GM18526 (cell line): ENCODE results near the gene PLEKHM2.

Experiments
- POLR2A ChIP-seq: IDR thresholded peaks from 3 replicates; pipeline ENCODE4 v1.6.1; 2011; ENCODE audit not compliant: insufficient read length; ENCODE audit errors: extremely low read depth

PLEKHM2 gene

DNA sequence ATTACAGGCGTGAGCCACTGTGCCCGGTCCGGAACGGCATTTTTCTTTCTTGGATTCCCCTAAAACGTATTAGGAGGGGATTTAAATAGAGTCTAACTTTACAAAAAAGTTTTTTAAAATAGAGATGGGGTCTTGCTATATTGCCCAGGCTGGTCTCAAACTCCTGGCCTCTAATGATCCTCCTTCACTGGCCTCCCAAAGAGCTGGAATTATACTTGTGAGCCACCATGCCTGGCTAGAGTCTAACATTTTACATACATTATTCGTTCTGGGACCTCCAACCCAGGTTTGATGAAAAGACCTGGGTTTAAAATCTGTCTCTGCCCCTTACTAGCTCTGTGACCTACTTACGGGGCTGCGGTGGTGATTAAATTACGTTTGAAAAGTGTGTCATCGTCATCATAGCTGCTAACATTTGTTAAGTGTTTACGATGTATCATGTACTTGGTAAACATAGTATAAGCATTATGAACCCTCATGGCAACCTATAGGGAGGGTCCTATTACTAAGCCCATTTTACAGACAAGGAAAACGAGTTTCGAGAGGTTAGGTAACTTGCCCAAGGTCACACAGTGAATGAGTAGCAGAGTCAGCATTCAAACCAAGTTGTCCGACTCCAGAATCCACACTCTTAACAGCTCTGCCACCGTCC lies 24.5 kb downstream of the PLEKHM2 start:
- no peak for TF ChIP-seq POLR2A

DNA sequence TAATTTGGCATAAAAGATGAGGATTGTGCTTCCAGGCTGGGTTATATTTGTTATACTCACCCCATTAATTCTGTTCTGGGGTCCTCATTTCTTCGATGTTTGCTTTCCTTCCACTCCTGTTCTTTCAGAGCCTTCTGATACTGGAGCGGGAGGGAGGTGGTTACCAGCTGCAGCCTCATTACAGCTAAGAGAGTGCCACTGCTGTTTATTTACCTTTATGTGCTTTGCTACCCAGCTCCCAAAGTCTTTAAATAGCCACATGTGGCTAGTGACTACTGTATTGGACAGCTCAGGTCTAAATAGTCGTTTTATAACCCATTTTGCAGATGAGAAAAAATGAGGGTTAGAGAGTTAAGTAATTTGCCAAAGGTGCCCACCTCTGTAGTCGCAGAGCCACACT lies 25.1 kb downstream of the PLEKHM2 start:
- TF ChIP-seq POLR2A = no peak

- TF ChIP-seq POLR2A = no peak
Observed at GRCh38 chr1:15712168-15712567, 28.0 kb downstream of the PLEKHM2 start.

DNA sequence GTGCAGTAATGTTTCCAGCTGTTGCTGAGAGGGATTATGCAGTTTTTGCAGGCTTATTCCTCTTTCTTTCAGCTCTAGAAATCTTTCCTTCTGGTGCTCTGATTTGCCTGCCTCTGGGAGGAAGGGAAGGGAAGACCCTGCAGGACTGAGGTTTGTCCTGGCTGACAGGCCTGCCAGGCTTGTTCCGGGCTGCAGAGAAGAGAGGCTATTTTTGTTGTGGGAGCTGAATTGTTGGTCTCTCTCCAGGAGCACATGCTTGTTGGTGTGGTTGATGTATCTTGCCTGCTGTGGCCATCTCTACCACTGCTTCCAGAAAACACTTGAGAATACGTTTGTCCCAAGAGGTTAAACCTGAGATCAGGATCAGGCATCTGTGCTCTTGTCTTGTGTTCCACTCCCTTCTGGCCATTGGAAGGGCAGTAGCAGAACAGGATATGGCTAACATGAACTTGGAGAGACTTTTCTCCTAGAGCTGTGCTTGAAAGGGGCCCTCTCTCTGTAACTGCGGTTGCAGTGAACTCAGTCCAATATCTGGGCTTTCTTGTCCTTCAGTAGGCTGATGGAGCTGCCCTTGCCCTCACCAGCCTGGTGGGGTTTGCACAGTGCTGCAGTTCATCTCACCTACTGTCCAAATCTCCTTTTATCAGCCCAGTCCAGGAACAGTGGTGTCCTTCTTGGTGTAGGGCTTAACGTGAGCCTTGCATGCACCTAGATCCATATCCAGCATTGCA lies 30.5 kb downstream of the PLEKHM2 start:
- no peak for TF ChIP-seq POLR2A

GRCh38 chr1:15717418-15718125 lies 33.5 kb downstream of the PLEKHM2 start:
- no peak for TF ChIP-seq POLR2A

GRCh38 chr1:15718199-15718601 lies 34.1 kb downstream of the PLEKHM2 start:
- TF ChIP-seq POLR2A = no peak

GRCh38 chr1:15719381-15720120 lies 35.4 kb downstream of the PLEKHM2 start:
- no peak for TF ChIP-seq POLR2A

GRCh38 chr1:15720861-15721260 lies 36.7 kb downstream of the PLEKHM2 start:
- TF ChIP-seq POLR2A = no peak

- TF ChIP-seq POLR2A = no peak
Observed at GRCh38 chr1:15722411-15722810, 38.3 kb downstream of the PLEKHM2 start.

DNA sequence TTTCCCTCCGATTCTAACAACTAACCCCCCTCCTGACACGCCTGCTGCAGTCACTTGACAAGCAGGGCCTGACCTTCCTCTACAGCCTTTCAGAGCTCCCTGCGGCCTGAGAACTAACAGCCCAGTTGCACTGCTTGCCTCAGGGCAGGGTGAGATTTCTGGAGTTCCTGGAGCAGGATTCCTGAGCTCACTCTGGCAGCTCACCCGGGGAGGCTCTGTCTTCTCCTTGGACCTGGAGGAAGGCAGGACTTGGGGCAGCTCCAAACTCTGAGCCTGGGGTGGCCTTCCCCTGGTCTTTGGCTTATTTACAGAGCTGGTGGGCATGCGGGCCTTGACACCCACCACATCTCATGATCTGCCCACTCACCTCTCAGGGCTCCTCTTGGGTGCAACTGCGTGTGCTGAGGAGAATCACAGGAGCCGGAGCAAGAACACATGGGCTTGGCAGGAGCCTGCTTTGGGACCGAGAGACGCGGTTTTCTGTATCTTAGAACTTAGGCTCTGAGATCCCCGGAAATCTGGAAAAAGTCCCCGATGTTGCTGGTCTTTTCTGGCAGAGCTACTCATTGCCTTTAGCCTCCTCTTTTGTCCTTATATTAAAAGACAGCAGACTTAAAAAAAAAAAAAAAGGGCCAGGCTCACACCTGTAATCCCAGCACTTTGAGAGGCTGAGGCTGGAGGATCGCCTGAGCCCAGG lies 38.9 kb downstream of the PLEKHM2 start:
- TF ChIP-seq POLR2A = no peak

- TF ChIP-seq POLR2A = no peak
Observed at GRCh38 chr1:15723631-15724246, 39.6 kb downstream of the PLEKHM2 start.

DNA sequence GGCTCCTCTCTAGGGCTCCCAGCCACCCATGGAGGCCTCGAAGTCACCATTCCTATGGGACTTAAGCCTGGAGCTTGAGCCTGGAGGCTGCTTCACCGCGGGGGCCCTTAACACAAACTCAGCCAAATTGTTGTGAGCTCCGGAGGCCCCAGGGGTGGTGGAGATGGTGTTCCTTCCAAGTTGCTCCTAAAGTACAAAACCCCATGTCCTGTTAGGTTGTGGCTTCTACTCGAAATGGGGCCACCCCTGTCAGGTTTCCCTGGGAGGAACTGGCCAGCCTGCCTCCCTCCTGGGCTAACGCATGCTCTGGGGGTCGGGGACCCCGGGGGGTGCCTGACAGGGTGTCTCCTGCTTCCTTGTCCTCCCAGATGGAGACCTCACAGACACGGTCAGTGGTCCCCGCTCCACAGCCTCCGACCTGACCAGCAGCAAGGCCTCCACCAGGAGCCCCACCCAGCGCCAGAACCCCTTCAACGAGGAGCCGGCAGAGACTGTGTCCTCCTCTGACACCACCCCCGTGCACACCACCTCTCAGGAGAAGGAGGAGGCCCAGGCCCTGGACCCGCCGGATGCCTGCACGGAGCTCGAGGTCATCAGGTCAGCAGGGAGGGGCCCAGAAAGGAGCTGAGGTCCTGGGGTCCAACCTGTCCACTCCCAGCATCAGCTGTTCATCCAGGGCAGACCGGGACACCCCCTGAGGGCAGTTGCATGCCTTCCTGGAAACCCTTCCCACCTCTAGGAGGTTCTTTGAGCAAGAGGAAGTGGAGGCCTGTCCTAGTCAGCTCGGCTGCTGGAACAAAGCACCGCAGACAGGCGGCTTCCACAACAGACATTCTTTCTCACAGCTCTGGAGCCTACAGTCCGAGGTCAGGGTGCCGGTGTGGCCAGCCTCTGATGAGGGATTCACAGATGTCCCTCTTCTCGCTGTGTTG lies 41.1 kb downstream of the PLEKHM2 start:
- TF ChIP-seq POLR2A = no peak

DNA sequence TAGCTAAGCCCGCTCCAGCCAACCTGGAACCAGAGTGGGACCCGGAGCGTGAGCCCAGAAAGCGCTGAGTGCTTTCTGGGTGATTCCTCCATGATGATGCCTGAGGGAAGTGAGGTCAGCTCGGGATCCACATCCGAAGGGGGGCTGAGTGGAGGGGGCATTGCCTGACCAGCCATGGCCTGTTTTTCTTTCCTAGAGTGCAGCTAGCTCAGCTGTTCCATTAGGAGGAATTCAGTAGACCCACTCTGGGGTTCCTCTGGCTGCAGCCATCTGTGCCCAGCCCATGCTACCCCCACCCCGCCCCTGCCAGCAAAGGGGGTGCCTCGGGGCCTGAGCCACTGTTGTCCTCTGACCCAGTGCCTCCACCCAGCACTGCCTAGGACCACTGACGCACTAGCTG lies 42.4 kb downstream of the PLEKHM2 start:
- no peak for TF ChIP-seq POLR2A

DNA sequence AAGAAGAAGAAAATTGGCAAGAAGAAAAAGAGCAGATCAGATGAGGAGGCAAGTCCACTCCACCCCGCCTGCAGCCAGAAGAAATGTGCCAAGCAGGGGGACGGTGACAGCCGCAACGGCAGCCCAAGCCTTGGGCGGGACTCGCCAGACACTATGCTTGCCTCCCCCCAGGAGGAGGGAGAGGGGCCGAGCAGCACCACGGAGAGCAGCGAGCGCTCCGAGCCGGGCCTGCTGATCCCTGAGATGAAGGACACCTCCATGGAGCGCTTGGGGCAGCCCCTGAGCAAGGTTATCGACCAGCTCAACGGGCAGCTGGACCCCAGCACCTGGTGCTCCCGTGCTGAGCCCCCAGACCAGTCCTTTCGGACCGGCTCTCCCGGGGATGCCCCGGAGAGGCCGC lies 42.9 kb downstream of the PLEKHM2 start:
- TF ChIP-seq POLR2A = no peak

DNA sequence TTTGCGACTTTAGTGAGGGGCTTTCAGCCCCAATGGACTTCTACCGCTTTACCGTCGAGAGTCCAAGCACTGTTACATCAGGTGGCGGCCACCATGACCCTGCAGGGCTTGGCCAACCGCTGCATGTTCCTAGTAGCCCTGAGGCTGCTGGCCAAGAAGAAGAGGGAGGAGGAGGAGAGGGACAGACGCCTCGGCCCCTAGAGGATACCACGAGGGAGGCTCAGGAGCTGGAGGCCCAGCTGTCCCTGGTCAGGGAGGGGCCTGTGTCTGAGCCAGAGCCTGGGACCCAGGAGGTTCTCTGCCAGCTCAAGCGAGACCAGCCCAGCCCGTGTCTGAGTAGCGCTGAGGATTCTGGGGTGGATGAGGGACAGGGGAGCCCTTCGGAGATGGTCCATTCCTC lies 43.3 kb downstream of the PLEKHM2 start:
- no peak for TF ChIP-seq POLR2A
